AG09309 (cell line): ENCODE measurements around the gene RHOJ.

Experiments
- DNase-seq: peaks from one replicate; pipeline ENCODE4 v3.0.0-alpha.2; 2010; ENCODE audit warnings: low read depth
- H3K4me3 ChIP-seq: 2 replicates; pipeline ENCODE4 v1.5.1; 2011; ENCODE audit warnings: mild to moderate bottlenecking, low read depth, low read length, moderate library complexity; ENCODE audit not compliant: control insufficient read depth
- TF ChIP-seq, protein P1 (sequence below): IDR thresholded peaks from 2 replicates; pipeline ENCODE4 v1.5.1; 2011; ENCODE audit warnings: mild to moderate bottlenecking, low read depth, low read length, inconsistent platforms; ENCODE audit not compliant: insufficient read depth, control insufficient read depth; ENCODE audit errors: missing control alignments

RHOJ gene

GRCh38 chr14:63249092-63249491 lies 44.8 kb downstream of the RHOJ start:
- DNase-seq = no peak
- TF ChIP-seq, protein P1, sequence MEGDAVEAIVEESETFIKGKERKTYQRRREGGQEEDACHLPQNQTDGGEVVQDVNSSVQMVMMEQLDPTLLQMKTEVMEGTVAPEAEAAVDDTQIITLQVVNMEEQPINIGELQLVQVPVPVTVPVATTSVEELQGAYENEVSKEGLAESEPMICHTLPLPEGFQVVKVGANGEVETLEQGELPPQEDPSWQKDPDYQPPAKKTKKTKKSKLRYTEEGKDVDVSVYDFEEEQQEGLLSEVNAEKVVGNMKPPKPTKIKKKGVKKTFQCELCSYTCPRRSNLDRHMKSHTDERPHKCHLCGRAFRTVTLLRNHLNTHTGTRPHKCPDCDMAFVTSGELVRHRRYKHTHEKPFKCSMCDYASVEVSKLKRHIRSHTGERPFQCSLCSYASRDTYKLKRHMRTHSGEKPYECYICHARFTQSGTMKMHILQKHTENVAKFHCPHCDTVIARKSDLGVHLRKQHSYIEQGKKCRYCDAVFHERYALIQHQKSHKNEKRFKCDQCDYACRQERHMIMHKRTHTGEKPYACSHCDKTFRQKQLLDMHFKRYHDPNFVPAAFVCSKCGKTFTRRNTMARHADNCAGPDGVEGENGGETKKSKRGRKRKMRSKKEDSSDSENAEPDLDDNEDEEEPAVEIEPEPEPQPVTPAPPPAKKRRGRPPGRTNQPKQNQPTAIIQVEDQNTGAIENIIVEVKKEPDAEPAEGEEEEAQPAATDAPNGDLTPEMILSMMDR = no peak
- H3K4me3 ChIP-seq = no peak overlapping the region

DNA sequence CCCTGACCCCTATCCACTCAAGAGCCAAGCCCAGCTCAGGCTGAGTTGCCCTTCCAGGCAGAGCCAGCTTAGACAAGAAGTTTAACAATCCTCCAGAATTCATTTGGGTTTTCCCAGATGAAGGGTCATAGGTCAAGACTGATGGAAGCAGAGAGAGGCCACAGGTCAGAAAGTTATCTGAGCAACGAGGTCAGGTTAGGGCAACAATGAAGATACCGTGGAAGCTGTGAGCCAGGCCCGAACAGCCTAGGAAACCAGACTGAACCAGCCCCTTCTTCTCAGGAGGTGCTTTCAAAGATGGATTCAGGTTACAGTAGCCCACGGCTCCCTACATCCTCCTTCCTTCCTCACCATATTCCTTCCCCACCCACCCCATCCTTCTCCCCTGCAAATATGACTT lies 53.1 kb downstream of the RHOJ start:
- H3K4me3 ChIP-seq = no peak overlapping the region
- DNase-seq = no peak
- TF ChIP-seq, protein P1 = no peak

DNA sequence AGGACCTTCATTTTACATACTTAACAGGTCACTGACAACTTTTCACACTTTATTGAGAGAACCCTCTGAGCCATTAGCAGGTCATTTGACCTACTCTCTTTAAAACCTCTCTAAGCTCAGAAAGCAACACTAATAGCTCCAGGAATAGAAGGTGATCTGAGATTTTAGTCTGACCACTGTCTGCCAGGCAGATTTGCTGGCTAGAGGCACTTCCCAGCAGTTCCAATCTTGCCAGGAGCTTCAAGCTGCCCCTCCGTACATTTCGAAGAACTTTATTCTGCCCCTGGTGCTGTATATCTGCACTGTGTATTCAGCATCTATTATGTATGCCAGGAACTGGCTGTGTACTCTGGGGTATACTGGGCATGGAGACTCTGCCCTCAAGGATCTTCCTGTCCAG lies 58.2 kb downstream of the RHOJ start:
- no peak for DNase-seq
- no peak overlapping the region for H3K4me3 ChIP-seq
- TF ChIP-seq, protein P1 = no peak

- DNase-seq = no peak
- H3K4me3 ChIP-seq = no peak overlapping the region
- TF ChIP-seq, protein P1 = no peak
Observed at GRCh38 chr14:63266106-63266505, 61.9 kb downstream of the RHOJ start.

DNA sequence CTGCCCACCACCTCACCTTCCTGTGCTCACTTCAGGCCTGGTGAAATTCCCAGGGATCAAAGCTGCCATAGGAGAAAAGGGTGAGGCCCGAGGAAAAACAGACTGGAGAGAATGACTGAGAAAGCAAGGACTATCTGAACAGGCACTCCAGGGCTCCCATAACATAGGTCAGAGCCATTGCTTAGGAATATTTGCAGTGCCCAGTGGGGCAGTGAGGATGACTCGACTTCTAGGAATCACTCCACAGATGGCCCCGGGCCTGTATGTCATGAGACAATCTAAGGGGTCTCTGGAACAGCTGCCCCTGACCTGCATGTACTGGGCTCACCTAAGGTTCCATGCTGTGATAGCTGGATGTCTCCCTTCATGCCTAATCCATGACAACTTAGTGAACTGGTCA lies 62.9 kb downstream of the RHOJ start:
- DNase-seq = no peak
- no peak overlapping the region for H3K4me3 ChIP-seq
- TF ChIP-seq, protein P1 = no peak

DNA sequence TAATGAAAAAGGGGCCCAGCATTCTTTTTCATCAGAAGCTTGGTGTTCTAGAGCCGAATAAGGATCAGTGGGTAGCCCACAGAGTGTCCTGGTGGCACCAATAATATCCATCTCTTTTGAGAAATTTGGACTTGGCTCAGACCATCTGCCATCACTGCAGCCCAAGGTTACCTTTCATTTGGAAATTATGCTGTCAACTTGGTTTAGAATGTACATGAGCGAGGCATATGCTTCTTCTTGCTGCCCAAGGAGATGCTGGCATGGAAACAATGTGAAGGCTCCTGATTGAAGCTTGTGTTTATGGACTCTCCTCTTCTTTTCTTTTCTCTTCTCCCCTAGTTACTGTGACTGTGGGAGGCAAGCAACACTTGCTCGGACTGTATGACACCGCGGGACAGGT lies 64.5 kb downstream of the RHOJ start:
- DNase-seq = no peak
- TF ChIP-seq, protein P1 = no peak
- H3K4me3 ChIP-seq = no peak overlapping the region
